Measurements from ENCODE around the gene TUBB4B.
A peak's percentile ranks its signal among the peaks of the same experiment; 100 is the strongest.
"Not testable (repeated sequence)": the region's sequence is repeated elsewhere in the genome, so short reads cannot be mapped to it uniquely, and the experiment has no call there.

Gene TUBB4B

DNA sequence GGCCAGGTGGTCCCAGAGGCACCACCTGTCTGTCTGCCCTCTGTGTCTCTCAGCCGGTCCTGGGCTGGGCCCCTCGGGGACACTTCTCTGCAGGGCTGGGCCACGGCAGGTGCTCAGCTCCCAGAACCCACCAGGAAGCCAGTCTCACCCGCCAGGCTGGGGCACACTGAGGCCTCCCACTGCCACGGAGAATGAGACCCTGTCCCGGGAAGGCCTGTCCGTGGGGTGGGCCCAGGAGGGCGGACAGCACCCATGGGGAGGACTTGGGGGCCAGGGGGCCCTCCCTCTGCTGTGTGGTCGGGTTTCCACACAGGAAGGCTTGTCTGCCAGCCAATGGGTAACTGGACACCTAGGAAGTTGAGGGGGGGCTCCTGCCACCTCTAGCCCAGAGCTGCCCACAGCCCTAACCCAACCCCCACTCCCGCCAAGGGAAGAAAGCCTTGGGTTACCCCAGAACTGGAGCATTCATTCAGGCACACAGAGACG is 4.1 kb upstream of the TUBB4B start:
- DNase-seq, result no peak
- no peak overlapping the region for H3K27ac ChIP-seq (ENCODE audit: low read depth, low read length)
- H3K4me3 ChIP-seq (ENCODE audit: low read length), result no peak overlapping the region

DNA sequence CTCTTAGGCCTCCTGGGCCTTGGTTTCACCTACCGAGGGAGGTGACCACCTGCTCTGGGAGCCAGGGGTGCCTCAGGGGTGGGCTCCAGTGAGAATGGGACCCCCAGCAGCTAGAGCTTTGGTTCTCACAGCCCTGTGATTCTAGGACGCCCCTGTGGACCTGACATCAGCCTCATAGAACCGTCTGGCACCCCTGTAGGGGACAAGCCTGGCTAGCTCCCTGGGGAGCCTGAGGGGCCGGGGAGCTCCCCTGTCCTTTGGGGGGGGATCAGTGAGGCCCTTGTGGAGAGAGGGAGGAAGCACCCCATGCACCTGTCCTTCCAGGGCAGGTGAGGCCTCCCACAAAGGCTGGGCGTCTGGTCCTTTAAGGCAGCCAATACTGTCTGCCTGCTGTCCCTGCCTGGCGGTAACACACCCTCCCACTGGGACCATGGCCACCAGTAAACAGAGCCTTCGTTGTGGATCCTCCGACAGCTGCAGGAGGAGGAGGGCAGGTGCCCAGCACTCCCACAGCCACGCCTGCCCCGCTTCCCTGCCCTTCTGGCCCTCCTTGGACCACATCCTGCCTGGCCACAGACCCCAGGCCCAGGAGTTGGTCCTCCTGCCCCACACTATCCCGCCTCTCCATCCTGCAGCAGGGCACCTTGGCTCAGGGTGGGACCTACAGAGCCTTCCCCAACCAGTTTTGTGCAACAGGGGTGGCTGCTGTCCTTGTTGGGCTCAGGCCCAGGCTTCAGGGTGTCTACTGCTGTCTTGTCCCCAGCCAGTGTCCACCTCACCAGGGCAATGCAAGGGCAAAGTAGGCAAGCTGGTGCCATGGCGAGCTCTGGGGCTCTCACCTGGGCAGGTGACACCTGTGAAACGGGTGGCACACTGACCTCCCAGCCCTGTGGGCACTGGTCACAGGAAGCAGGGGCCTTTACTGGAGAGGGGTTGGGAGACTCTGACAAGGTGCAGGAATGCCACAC is 3.0 kb upstream of the TUBB4B start:
- no peak overlapping the region for H3K27ac ChIP-seq (ENCODE audit: low read depth, low read length)

More for the DNA sequence above, 4.1 kb upstream of the TUBB4B start:
- no peak overlapping the region for H2BK120ac ChIP-seq (ENCODE audit: low read depth, low read length)
- H4K8ac ChIP-seq (ENCODE audit: low read depth, low read length), result no peak overlapping the region
- no peak overlapping the region for H2AK5ac ChIP-seq (ENCODE audit: low read length)
- no peak overlapping the region for H3K18ac ChIP-seq (ENCODE audit: low read length)
- H3K79me1 ChIP-seq (ENCODE audit: low read length), result peaks cover 6% of the 10 kb centered on the region
- no peak overlapping the region for H3K4me2 ChIP-seq (ENCODE audit: low read length)
- H2BK15ac ChIP-seq (replicated peaks; ENCODE audit: low read depth), result no peak overlapping the region
- H3K27me3 ChIP-seq (ENCODE audit: insufficient read depth, low read length, poor library complexity), result no peaks in the 10 kb centered on the region
- H2BK5ac ChIP-seq (ENCODE audit: low read length), result no peak overlapping the region
- H3K56ac ChIP-seq (ENCODE audit: low read length), result peak overlapping the region; percentile 56
- peaks cover 8% of the 10 kb centered on the region for H3K79me2 ChIP-seq (ENCODE audit: control insufficient read depth, insufficient read depth, low read length)
- H3K9ac ChIP-seq (ENCODE audit: low read length), result no peak overlapping the region
- H3K4me1 ChIP-seq (ENCODE audit: control insufficient read depth, low read depth, low read length), result peaks cover 2% of the 10 kb centered on the region
- H4K5ac ChIP-seq (ENCODE audit: low read length), result no peak overlapping the region
- no CpG with 5 or more reads among the region's 11 CpGs for WGBS (ENCODE audit: extremely low coverage, insufficient coverage, low lambda C conversion rate)
- H3K36me3 ChIP-seq (ENCODE audit: control insufficient read depth, insufficient read depth, low read length), result no peaks in the 10 kb centered on the region
- H3K4ac ChIP-seq (ENCODE audit: low read depth, low read length), result no peak overlapping the region
- no peak overlapping the region for H3K23ac ChIP-seq (ENCODE audit: low read length)

DNA sequence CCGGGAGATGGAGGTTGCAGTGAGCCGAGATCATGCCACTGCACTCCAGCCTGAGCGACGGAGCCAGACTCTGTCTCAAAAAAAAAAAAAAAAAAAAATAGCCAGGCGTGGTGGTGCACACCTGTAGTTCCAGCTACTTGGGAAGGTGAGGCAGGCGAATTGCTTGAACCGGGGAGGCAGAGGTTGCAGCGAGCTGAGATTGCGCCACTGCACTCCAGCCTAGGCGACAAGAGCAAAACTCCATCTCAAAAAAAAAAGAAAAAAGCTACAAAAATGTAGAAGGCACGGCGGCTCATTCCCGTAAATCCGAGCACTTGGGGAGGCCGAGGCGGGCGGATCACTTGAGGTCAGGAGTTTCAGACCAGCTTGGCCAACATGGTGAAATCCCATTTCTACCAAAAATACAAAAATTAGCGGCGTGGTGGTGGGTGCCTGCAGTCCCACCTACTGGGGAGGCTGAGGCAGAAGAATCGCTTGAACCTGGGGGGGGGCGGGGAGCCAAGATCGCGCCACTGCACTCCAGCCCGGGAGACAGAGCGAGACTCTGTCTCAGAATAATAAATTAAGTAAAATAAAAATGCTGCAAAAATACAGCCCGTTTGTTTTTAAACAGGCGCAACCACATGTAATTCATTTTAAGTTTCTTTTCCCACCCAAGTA is 1.4 kb upstream of the TUBB4B start:
- not testable (repeated sequence) for DNase-seq; H3K79me1 ChIP-seq (ENCODE audit: low read length); H3K4ac ChIP-seq (ENCODE audit: low read depth, low read length); H2BK15ac ChIP-seq (replicated peaks; ENCODE audit: low read depth); H2AK5ac ChIP-seq (ENCODE audit: low read length); H3K36me3 ChIP-seq (ENCODE audit: control insufficient read depth, insufficient read depth, low read length); H2BK120ac ChIP-seq (ENCODE audit: low read depth, low read length); H2BK5ac ChIP-seq (ENCODE audit: low read length); H4K5ac ChIP-seq (ENCODE audit: low read length); H3K23ac ChIP-seq (ENCODE audit: low read length); H4K8ac ChIP-seq (ENCODE audit: low read depth, low read length); H3K27me3 ChIP-seq (ENCODE audit: insufficient read depth, low read length, poor library complexity)
- H3K56ac ChIP-seq (ENCODE audit: low read length), result peak overlapping the region; percentile 99
- H3K9ac ChIP-seq (ENCODE audit: low read length), result peak overlapping the region; percentile 99
- peak overlapping the region; percentile 98 for H3K27ac ChIP-seq (ENCODE audit: low read depth, low read length)
- H3K18ac ChIP-seq (ENCODE audit: low read length), result peak overlapping the region; percentile 54
- H3K4me2 ChIP-seq (ENCODE audit: low read length), result peak overlapping the region; percentile 87
- peak overlapping the region; percentile 83 for H3K4me3 ChIP-seq (ENCODE audit: low read length)
- no CpG with 5 or more reads among the region's 27 CpGs for WGBS (ENCODE audit: extremely low coverage, insufficient coverage, low lambda C conversion rate)
- peaks cover 18% of the 10 kb centered on the region for H3K79me2 ChIP-seq (ENCODE audit: control insufficient read depth, insufficient read depth, low read length)
- H3K4me1 ChIP-seq (ENCODE audit: control insufficient read depth, low read depth, low read length), result peaks cover 14% of the 10 kb centered on the region

More for the DNA sequence above, 3.0 kb upstream of the TUBB4B start:
- Histone ChIP-seq H4K5ac (ENCODE audit: low read length) (no peak overlapping the region), H2BK15ac (replicated peaks; ENCODE audit: low read depth) (no peak overlapping the region), H3K56ac (ENCODE audit: low read length) (peak overlapping the region; percentile 30), H2BK5ac (ENCODE audit: low read length) (no peak overlapping the region), H3K4me3 (ENCODE audit: low read length) (no peak overlapping the region), H3K18ac (ENCODE audit: low read length) (no peak overlapping the region), H3K79me1 (ENCODE audit: low read length) (peaks cover 9% of the 10 kb centered on the region), H3K23ac (ENCODE audit: low read length) (no peak overlapping the region), H2BK120ac (ENCODE audit: low read depth, low read length) (no peak overlapping the region), H2AK5ac (ENCODE audit: low read length) (no peak overlapping the region), H3K4ac (ENCODE audit: low read depth, low read length) (no peak overlapping the region), H3K4me2 (ENCODE audit: low read length) (no peak overlapping the region), H3K27me3 (ENCODE audit: insufficient read depth, low read length, poor library complexity) (no peaks in the 10 kb centered on the region), H4K8ac (ENCODE audit: low read depth, low read length) (no peak overlapping the region), H3K36me3 (ENCODE audit: control insufficient read depth, insufficient read depth, low read length) (peaks cover 6% of the 10 kb centered on the region), H3K9ac (ENCODE audit: low read length) (no peak overlapping the region), H3K79me2 (ENCODE audit: control insufficient read depth, insufficient read depth, low read length) (peaks cover 17% of the 10 kb centered on the region), H3K4me1 (ENCODE audit: control insufficient read depth, low read depth, low read length) (peaks cover 4% of the 10 kb centered on the region)
- WGBS (ENCODE audit: extremely low coverage, insufficient coverage, low lambda C conversion rate), result no CpG with 5 or more reads among the region's 13 CpGs
- DNase-seq, result no peak

DNA sequence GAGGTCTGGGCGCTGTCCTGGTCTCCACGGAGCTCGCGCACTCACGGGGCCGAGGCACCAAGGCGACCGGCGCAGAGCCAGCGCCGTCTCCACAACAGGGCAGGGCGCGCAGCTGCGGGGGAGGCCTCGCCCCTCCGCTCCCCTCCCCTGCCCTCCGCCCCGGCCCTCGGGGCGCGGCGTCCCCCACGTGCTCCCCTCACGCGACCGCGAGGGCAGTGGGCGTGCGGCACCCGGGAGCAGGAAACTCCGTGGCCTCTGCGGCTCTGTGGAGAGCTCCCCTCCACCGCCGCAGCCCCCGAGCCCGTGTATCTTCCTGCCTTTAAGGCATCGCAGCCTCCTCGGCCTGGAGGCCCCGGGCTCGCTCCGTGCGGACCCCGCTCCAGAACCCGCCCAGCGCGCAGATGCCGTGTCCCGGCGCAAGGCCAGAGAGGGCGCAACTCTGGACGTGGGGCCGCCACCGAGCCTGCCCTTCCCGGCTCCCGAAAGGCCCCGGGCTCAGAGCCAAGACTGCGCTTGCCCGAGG is 708 bp upstream of the TUBB4B start:
- Histone ChIP-seq H2AK5ac (ENCODE audit: low read length) (no peak overlapping the region), H3K23ac (ENCODE audit: low read length) (peak overlapping the region; percentile 94), H3K56ac (ENCODE audit: low read length) (peak overlapping the region; percentile 99), H3K79me1 (ENCODE audit: low read length) (peaks cover 9% of the 10 kb centered on the region), H4K5ac (ENCODE audit: low read length) (no peak overlapping the region), H3K4ac (ENCODE audit: low read depth, low read length) (peak overlapping the region; percentile 38), H2BK120ac (ENCODE audit: low read depth, low read length) (peak overlapping the region; percentile 1), H3K27ac (ENCODE audit: low read depth, low read length) (peak overlapping the region; percentile 98), H3K4me2 (ENCODE audit: low read length) (peak overlapping the region; percentile 87), H3K27me3 (ENCODE audit: insufficient read depth, low read length, poor library complexity) (no peaks in the 10 kb centered on the region), H3K18ac (ENCODE audit: low read length) (peak overlapping the region; percentile 54), H2BK15ac (replicated peaks; ENCODE audit: low read depth) (no peak overlapping the region), H3K4me3 (ENCODE audit: low read length) (peak overlapping the region; percentile 83), H4K8ac (ENCODE audit: low read depth, low read length) (no peak overlapping the region), H3K79me2 (ENCODE audit: control insufficient read depth, insufficient read depth, low read length) (peaks cover 18% of the 10 kb centered on the region), H3K9ac (ENCODE audit: low read length) (peak overlapping the region; percentile 99), H3K4me1 (ENCODE audit: control insufficient read depth, low read depth, low read length) (peaks cover 17% of the 10 kb centered on the region), H3K36me3 (ENCODE audit: control insufficient read depth, insufficient read depth, low read length) (peaks cover 6% of the 10 kb centered on the region), H2BK5ac (ENCODE audit: low read length) (peak overlapping the region; percentile 87)
- no peak for DNase-seq
- no CpG with 5 or more reads among the region's 58 CpGs for WGBS (ENCODE audit: extremely low coverage, insufficient coverage, low lambda C conversion rate)

DNA sequence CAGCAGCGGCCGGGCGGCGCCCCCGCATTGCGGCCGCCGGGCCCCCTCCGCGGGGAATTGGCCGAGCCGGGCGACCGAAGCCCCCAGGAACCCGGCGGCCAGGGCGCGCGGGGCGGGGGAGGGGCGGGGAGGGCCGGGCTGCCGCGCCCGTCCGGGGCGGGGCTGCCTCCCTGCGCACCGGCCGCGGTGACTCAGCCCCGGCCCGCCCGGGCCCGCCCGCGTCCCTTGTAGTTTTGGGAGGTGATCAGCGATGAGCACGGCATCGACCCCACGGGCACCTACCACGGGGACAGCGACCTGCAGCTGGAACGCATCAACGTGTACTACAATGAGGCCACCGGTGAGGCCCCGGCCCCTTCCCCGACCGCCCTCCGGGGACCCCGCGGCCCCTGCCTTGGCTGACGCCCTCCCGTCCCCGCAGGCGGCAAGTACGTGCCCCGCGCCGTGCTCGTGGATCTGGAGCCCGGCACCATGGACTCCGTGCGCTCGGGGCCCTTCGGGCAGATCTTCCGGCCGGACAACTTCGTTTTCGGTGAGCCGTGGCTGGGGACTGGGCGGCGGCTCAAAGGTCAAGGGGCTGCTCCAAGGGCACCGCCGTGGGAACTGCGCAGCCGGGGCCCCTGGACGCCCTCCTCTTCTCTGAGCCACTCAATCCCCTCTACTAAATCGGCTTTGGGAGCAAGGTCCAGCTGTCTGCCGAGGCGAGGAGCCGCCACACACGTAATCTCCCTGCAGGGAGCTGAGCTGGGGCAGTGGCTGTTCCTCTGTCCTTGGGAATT is 592 bp downstream of the TUBB4B start:
- peaks cover 6% of the 10 kb centered on the region for H3K36me3 ChIP-seq (ENCODE audit: control insufficient read depth, insufficient read depth, low read length)
- H4K8ac ChIP-seq (ENCODE audit: low read depth, low read length), result no peak overlapping the region
- whole genome bisulfite sequencing (ENCODE audit: extremely low coverage, insufficient coverage, low lambda C conversion rate), result no CpG with 5 or more reads among the region's 83 CpGs
- peak overlapping the region; percentile 72 for H3K4me2 ChIP-seq (ENCODE audit: low read length)
- H3K4me3 ChIP-seq (ENCODE audit: low read length), result peak overlapping the region; percentile 76
- H2BK120ac ChIP-seq (ENCODE audit: low read depth, low read length), result no peak overlapping the region
- H3K18ac ChIP-seq (ENCODE audit: low read length), result peak overlapping the region; percentile 51
- H3K9ac ChIP-seq (ENCODE audit: low read length), result peak overlapping the region; percentile 96
- H3K27me3 ChIP-seq (ENCODE audit: insufficient read depth, low read length, poor library complexity), result no peaks in the 10 kb centered on the region
- peaks cover 9% of the 10 kb centered on the region for H3K79me1 ChIP-seq (ENCODE audit: low read length)
- no peak overlapping the region for H2BK5ac ChIP-seq (ENCODE audit: low read length)
- no peak for DNase-seq
- peak overlapping the region; percentile 96 for H3K56ac ChIP-seq (ENCODE audit: low read length)
- peaks cover 16% of the 10 kb centered on the region for H3K4me1 ChIP-seq (ENCODE audit: control insufficient read depth, low read depth, low read length)
- H4K5ac ChIP-seq (ENCODE audit: low read length), result no peak overlapping the region
- peaks cover 18% of the 10 kb centered on the region for H3K79me2 ChIP-seq (ENCODE audit: control insufficient read depth, insufficient read depth, low read length)
- H2BK15ac ChIP-seq (replicated peaks; ENCODE audit: low read depth), result no peak overlapping the region
- H2AK5ac ChIP-seq (ENCODE audit: low read length), result no peak overlapping the region
- peak overlapping the region; percentile 66 for H3K23ac ChIP-seq (ENCODE audit: low read length)
- peak overlapping the region; percentile 91 for H3K27ac ChIP-seq (ENCODE audit: low read depth, low read length)
- peak overlapping the region; percentile 93 for H3K4ac ChIP-seq (ENCODE audit: low read depth, low read length)

All from mesendoderm (in vitro differentiated cells).